ENCODE data around the gene CHMP4B. TPM values are rescaled to one million over a fixed set of nuclear protein-coding genes. Genes with fewer than 3 reads are reported as not detected.

Gene CHMP4B
- total RNA-seq, 1 donor from 2014 or later = 104 TPM

DNA sequence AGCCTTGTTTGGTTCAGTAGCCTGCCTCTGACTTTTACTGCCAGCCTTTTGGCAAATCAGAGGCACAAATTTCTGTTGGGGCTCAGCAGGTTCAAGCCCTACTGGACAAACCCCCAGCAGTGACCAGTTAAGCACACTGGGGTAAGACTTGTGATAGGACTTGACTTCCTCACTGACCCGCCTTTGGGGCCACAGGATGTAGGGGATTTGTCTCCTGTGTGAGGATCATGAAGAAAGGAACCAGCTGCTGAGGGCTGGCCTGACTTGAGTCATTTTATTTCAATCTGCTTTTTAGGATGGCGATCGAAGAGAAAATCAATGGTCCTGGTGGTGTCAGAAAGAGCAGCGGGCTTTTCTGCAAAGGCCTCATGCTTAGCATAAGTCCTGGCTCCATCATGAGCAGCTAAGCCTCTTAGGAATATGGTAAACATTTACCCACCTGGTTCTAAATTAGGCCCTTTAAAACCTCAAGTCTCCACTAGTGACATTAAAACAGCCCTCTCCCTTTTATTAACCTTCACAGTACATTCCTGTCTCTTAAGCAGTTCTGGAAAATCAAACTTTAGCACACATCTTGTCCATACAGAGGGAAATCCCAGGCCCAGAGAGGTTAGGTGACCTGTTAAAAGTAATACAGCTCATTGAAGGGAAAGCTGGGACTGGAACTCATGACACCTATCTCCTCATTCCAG, 16.6 kb downstream of the CHMP4B start:
- TF ChIP-seq, protein P1, sequence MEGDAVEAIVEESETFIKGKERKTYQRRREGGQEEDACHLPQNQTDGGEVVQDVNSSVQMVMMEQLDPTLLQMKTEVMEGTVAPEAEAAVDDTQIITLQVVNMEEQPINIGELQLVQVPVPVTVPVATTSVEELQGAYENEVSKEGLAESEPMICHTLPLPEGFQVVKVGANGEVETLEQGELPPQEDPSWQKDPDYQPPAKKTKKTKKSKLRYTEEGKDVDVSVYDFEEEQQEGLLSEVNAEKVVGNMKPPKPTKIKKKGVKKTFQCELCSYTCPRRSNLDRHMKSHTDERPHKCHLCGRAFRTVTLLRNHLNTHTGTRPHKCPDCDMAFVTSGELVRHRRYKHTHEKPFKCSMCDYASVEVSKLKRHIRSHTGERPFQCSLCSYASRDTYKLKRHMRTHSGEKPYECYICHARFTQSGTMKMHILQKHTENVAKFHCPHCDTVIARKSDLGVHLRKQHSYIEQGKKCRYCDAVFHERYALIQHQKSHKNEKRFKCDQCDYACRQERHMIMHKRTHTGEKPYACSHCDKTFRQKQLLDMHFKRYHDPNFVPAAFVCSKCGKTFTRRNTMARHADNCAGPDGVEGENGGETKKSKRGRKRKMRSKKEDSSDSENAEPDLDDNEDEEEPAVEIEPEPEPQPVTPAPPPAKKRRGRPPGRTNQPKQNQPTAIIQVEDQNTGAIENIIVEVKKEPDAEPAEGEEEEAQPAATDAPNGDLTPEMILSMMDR (IDR thresholded peaks at IDR 0.05; ENCODE audit: borderline replicate concordance) = no peak
- Histone ChIP-seq H3K9me3 (replicated peaks) (no peaks in the 10 kb centered on the region), H3K27me3 (ENCODE audit: low read depth) (no peaks in the 10 kb centered on the region), H3K4me3 (no peak overlapping the region), H3K36me3 (no peaks in the 10 kb centered on the region), H3K27ac (replicated peaks) (peak overlapping the region; percentile 46), H3K4me1 (peaks cover 100% of the 10 kb centered on the region)
- DNase-seq = no peak
- intact Hi-C loops (cut with micrococcal nuclease) = no loop called here

DNA sequence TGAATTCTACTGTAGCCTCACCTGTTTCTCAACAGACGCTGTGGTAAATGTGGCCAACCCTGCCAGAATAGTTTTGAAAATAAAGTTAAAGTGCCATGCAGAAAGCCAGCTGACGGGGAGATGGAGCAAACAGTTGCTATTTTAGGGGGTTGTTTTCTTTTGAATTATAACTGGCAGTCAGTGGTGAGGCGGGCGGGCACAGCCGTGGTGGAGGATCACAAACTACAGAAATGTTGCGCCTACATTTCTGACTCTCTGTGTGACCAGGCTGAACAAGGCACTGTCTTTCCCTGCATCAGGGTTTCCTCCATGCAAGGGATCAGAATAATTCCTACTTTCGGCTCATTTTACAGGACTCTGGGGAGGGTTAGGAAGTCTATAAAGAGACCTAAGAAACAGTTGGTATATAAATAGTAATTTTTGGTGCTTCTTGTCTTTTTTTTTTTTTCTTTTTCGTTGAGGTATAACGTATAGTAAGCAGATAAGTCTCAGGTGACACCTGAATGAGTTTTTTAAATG, 17.2 kb downstream of the CHMP4B start:
- no peaks in the 10 kb centered on the region for H3K36me3 ChIP-seq
- no peaks in the 10 kb centered on the region for H3K9me3 ChIP-seq (replicated peaks)
- H3K4me1 ChIP-seq = peaks cover 100% of the 10 kb centered on the region
- H3K27me3 ChIP-seq (ENCODE audit: low read depth) = no peaks in the 10 kb centered on the region
- H3K4me3 ChIP-seq = no peak overlapping the region
- DNase-seq = no peak
- H3K27ac ChIP-seq (replicated peaks) = peak overlapping the region; percentile 46
- TF ChIP-seq, protein P1 (IDR thresholded peaks at IDR 0.05; ENCODE audit: borderline replicate concordance) = no peak
- intact Hi-C loops (cut with micrococcal nuclease) = no loop called here

DNA sequence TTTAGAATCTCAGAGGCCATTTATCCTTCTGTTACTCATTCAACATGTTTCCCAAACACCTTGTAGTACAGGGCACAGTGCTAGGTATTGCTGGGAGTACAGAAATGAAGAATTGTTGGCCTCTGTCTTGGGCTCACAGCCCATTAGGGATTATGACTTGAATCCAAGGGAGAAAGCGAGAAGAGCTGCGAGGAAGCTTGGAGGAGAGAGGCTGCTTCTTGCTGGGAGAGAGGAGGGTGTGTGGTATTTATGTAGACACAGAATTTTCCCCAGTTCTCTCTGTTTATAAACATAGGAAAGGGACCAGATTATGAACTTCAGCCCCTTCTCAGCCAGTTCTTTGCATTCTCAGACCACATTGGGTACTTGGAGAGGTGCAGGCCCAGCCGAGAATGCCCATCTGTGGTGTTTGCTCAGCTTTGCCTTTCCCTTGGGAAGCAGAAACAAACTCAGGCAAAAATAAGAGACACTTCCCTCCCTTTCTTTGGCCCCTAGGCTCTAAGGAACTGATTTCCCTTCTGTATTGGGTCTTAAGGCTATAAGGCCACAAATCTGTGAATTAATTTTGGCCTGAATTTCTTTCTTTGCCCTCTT, 17.9 kb downstream of the CHMP4B start:
- Histone ChIP-seq H3K4me1 (peaks cover 100% of the 10 kb centered on the region), H3K4me3 (no peak overlapping the region)

DNA sequence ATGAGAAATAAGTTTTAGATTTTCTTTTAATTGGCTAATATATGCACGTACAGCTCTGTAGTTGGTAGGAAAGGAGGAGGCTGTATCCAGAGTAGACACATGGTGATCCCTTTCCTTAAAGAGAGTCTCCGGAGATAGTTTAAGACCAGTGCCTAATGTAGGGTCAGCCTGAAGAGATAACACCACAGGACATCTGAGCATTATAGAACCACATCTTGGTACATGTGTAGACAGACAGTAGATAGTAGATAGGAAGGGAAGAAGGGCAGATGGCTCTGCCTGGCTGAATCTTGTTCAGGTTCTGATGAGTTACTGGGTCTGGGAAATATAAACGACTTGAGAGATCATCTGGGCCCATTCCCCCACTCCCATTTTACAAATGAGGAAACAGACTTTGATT, 18.5 kb downstream of the CHMP4B start:
- no peak for DNase-seq
- no peaks in the 10 kb centered on the region for H3K9me3 ChIP-seq (replicated peaks)
- H3K27me3 ChIP-seq (ENCODE audit: low read depth) = no peaks in the 10 kb centered on the region
- H3K36me3 ChIP-seq = no peaks in the 10 kb centered on the region
- no peak overlapping the region for H3K4me3 ChIP-seq
- peak overlapping the region; percentile 46 for H3K27ac ChIP-seq (replicated peaks)
- H3K4me1 ChIP-seq = peaks cover 100% of the 10 kb centered on the region
- intact Hi-C loops (cut with micrococcal nuclease) = no loop called here
- TF ChIP-seq, protein P1 (IDR thresholded peaks at IDR 0.05; ENCODE audit: borderline replicate concordance) = no peak

More for the DNA sequence above, 17.9 kb downstream of the CHMP4B start:
- TF ChIP-seq, protein P1 (IDR thresholded peaks at IDR 0.05; ENCODE audit: borderline replicate concordance) = no peak
- intact Hi-C loops (cut with micrococcal nuclease) = no loop called here
- DNase-seq = no peak
- no peaks in the 10 kb centered on the region for H3K9me3 ChIP-seq (replicated peaks)
- peak overlapping the region; percentile 46 for H3K27ac ChIP-seq (replicated peaks)
- no peaks in the 10 kb centered on the region for H3K27me3 ChIP-seq (ENCODE audit: low read depth)
- H3K36me3 ChIP-seq = no peaks in the 10 kb centered on the region

DNA sequence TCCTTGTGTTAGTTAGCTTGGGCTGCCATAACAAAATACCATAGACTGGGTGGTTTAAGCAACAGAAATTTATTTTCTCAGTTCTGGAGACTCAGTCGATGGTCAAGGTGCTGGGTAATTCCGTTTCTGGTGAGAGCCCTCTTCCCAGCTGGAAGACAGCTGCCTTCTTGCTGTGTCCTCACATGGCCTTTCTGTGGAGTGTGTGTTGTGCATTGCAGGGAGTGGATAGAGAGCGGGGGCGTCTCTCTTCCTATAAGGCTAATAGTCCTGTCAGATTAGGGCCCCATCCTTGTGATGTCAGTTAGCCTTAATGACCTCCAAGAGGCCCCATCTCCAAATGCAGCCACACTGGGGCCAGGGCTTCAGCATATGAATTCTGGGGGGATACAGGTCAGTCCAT, 19.2 kb downstream of the CHMP4B start:
- TF ChIP-seq, protein P1 (IDR thresholded peaks at IDR 0.05; ENCODE audit: borderline replicate concordance) = no peak
- H3K36me3 ChIP-seq = peaks cover 4% of the 10 kb centered on the region
- no peak for DNase-seq
- H3K9me3 ChIP-seq (replicated peaks) = no peaks in the 10 kb centered on the region
- intact Hi-C loops (cut with micrococcal nuclease) = no loop called here
- peak overlapping the region; percentile 46 for H3K27ac ChIP-seq (replicated peaks)
- no peak overlapping the region for H3K4me3 ChIP-seq
- peaks cover 96% of the 10 kb centered on the region for H3K4me1 ChIP-seq
- no peaks in the 10 kb centered on the region for H3K27me3 ChIP-seq (ENCODE audit: low read depth)
